Hepatocyte (in vitro differentiated cells): ENCODE measurements around the gene SLC25A48. TPM values are rescaled to one million over a fixed set of nuclear protein-coding genes. Genes with fewer than 3 reads are reported as not detected.

ENCODE experiments used
- DNase-seq: peaks from one replicate; pipeline ENCODE4 v3.0.0-alpha.2; 2016; ENCODE audit warnings: low spot score
- H2AFZ ChIP-seq: fragments of 200-600 bp; sonication (generic); 2 replicates; pipeline ENCODE4 v1.6.0; 2016; ENCODE audit warnings: antibody characterized with exemption, mild to moderate bottlenecking
- H3K27ac ChIP-seq: fragments of 200-600 bp; sonication (generic); 2 replicates; pipeline ENCODE4 v1.5.1; 2016; ENCODE audit warnings: mild to moderate bottlenecking
- H3K27me3 ChIP-seq: fragments of 200-600 bp; sonication (generic); 2 replicates; pipeline ENCODE4 v1.6.1; 2016
- H3K36me3 ChIP-seq: fragments of 200-600 bp; sonication (generic); replicated peaks from 2 replicates; pipeline ENCODE4 v1.5.1; 2016; ENCODE audit warnings: low read depth; ENCODE audit not compliant: insufficient read depth
- H3K4me1 ChIP-seq: fragments of 200-600 bp; sonication (generic); 2 replicates; pipeline ENCODE4 v1.5.1; 2016; ENCODE audit warnings: mild to moderate bottlenecking, moderate library complexity; ENCODE audit not compliant: insufficient read depth
- H3K4me2 ChIP-seq: fragments of 200-600 bp; sonication (generic); 2 replicates; pipeline ENCODE4 v1.6.0; 2016
- H3K4me3 ChIP-seq: fragments of 200-600 bp; sonication (generic); 2 replicates; pipeline ENCODE4 v1.5.1; 2016; ENCODE audit warnings: mild to moderate bottlenecking
- H3K79me2 ChIP-seq: fragments of 200-600 bp; sonication (generic); 2 replicates; pipeline ENCODE4 v1.6.0; 2017; ENCODE audit warnings: mild to moderate bottlenecking
- H3K9me2 ChIP-seq: fragments of 200-600 bp; sonication (generic); replicated peaks from 2 replicates; pipeline ENCODE4 v1.6.0; 2017; ENCODE audit warnings: mild to moderate bottlenecking; ENCODE audit not compliant: insufficient read depth
- H3K9me3 ChIP-seq: fragments of 200-600 bp; sonication (generic); 2 replicates; pipeline ENCODE4 v1.5.1; 2016; ENCODE audit warnings: low read depth, mild to moderate bottlenecking
- H4K20me1 ChIP-seq: fragments of 200-600 bp; sonication (generic); 2 replicates; pipeline ENCODE4 v1.6.0; 2016; ENCODE audit warnings: mild to moderate bottlenecking; ENCODE audit not compliant: insufficient read depth, poor library complexity, severe bottlenecking
- EZH2 ChIP-seq: fragments of 200-600 bp; sonication (generic); IDR thresholded peaks from 2 replicates; pipeline ENCODE4 v1.6.1; 2016; ENCODE audit warnings: antibody characterized with exemption, mild to moderate bottlenecking, borderline replicate concordance
- EZH2phosphoT487 ChIP-seq: fragments of 200-600 bp; sonication (generic); IDR thresholded peaks from one replicate; pipeline ENCODE4 v1.6.1; 2018; ENCODE audit warnings: antibody characterized with exemption, mild to moderate bottlenecking, low read depth, moderate library complexity; ENCODE audit not compliant: unreplicated experiment, severe bottlenecking
- WGBS: methylation state at CpG from one replicate; pipeline ENCODE4 v1.1.6; 2016; ENCODE audit warnings: low lambda C conversion rate; ENCODE audit errors: missing lambda C conversion rate; 5-methylcytosine and 5-hydroxymethylcytosine counted together
- polyA plus RNA-seq: library from polyadenylated mRNA; unstranded; fragments of >200 nt; fragmentation: Nextera tagmentation; extraction: Ambion mirVana; gene quantifications from 2 replicates; pipeline ENCODE4 v1.2.1, GENCODE V29; 2016
- total RNA-seq: library from RNA; depleted of rRNA; stranded (reverse); fragments of >200 nt; gene quantifications from 2 replicates; pipeline ENCODE4 v1.2.3, GENCODE V29; 2014
- TF ChIP-seq, protein P1 (sequence below): fragments of 200-600 bp; sonication (generic); IDR thresholded peaks from 2 replicates; pipeline ENCODE4 v1.5.1; 2016; ENCODE audit warnings: antibody characterized with exemption, mild to moderate bottlenecking; ENCODE audit not compliant: poor library complexity

SLC25A48 gene
- total and polyA plus RNA-seq, 2 experiments from 2014 or later, result 0.79 to 1.0 TPM

DNA sequence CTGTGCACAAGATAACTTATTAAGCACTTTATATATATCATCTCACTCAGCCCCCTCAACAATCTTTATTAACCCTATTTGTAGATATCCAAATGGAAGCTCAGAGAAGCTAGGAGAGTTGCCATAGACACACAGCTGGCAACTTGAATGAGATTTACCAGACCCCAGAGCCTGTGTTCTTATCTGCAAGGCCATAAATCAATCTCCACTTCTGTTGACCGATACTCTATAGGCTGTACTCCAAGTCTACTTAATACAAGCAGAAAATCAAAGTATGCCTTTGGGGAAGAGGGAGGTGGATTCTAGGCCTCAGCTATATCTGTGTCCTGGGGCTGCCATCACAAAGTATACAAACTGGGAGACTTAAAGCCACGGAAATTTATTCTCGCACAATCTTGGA is 67.2 kb downstream of the SLC25A48 start:
- no peaks in the 10 kb centered on the region for H3K79me2 ChIP-seq
- H3K4me1 ChIP-seq, result no peaks in the 10 kb centered on the region
- DNase-seq, result no peak
- H3K27me3 ChIP-seq, result peaks cover 33% of the 10 kb centered on the region
- WGBS, result 12% methylated on average over 3 of the region's 3 CpGs
- TF ChIP-seq EZH2, result no peak
- TF ChIP-seq, protein P1, sequence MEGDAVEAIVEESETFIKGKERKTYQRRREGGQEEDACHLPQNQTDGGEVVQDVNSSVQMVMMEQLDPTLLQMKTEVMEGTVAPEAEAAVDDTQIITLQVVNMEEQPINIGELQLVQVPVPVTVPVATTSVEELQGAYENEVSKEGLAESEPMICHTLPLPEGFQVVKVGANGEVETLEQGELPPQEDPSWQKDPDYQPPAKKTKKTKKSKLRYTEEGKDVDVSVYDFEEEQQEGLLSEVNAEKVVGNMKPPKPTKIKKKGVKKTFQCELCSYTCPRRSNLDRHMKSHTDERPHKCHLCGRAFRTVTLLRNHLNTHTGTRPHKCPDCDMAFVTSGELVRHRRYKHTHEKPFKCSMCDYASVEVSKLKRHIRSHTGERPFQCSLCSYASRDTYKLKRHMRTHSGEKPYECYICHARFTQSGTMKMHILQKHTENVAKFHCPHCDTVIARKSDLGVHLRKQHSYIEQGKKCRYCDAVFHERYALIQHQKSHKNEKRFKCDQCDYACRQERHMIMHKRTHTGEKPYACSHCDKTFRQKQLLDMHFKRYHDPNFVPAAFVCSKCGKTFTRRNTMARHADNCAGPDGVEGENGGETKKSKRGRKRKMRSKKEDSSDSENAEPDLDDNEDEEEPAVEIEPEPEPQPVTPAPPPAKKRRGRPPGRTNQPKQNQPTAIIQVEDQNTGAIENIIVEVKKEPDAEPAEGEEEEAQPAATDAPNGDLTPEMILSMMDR, result no peak
- no peak for TF ChIP-seq EZH2phosphoT487
- no peaks in the 10 kb centered on the region for H3K9me3 ChIP-seq
- no peaks in the 10 kb centered on the region for H3K9me2 ChIP-seq
- H3K36me3 ChIP-seq, result no peaks in the 10 kb centered on the region
- no peaks in the 10 kb centered on the region for H4K20me1 ChIP-seq
- H3K4me2 ChIP-seq, result no peak overlapping the region
- H3K27ac ChIP-seq, result no peak overlapping the region
- H3K4me3 ChIP-seq, result no peak overlapping the region
- H2AFZ ChIP-seq, result no peak overlapping the region

DNA sequence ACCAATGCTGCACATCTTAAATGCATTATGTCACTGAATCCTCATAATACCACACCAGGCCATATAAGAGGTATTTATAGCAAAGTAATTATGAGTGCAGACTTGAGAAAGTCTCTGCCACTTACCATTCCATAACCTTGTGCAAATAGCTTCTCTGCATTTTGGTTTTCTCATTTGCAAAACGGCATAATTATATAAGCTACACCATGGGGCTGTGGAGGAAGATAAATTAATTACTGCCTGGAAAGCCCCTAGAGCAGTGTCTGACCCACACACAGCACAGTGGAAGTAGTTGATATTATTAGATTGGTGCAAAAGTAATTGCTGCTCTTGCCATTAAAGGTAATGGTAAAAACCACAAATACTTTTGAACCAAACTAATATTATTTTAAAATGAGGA is 70.7 kb downstream of the SLC25A48 start:
- Histone ChIP-seq H3K27me3 (peaks cover 47% of the 10 kb centered on the region), H3K4me1 (no peaks in the 10 kb centered on the region), H3K27ac (no peak overlapping the region), H3K9me3 (no peaks in the 10 kb centered on the region), H2AFZ (no peak overlapping the region), H3K79me2 (no peaks in the 10 kb centered on the region), H3K36me3 (no peaks in the 10 kb centered on the region), H3K4me3 (no peak overlapping the region), H4K20me1 (no peaks in the 10 kb centered on the region), H3K9me2 (no peaks in the 10 kb centered on the region), H3K4me2 (no peak overlapping the region)
- DNase-seq, result no peak
- 82% methylated on average over 1 of the region's 1 CpG for WGBS
- TF ChIP-seq EZH2phosphoT487, result no peak
- TF ChIP-seq, protein P1, result no peak
- no peak for TF ChIP-seq EZH2

DNA sequence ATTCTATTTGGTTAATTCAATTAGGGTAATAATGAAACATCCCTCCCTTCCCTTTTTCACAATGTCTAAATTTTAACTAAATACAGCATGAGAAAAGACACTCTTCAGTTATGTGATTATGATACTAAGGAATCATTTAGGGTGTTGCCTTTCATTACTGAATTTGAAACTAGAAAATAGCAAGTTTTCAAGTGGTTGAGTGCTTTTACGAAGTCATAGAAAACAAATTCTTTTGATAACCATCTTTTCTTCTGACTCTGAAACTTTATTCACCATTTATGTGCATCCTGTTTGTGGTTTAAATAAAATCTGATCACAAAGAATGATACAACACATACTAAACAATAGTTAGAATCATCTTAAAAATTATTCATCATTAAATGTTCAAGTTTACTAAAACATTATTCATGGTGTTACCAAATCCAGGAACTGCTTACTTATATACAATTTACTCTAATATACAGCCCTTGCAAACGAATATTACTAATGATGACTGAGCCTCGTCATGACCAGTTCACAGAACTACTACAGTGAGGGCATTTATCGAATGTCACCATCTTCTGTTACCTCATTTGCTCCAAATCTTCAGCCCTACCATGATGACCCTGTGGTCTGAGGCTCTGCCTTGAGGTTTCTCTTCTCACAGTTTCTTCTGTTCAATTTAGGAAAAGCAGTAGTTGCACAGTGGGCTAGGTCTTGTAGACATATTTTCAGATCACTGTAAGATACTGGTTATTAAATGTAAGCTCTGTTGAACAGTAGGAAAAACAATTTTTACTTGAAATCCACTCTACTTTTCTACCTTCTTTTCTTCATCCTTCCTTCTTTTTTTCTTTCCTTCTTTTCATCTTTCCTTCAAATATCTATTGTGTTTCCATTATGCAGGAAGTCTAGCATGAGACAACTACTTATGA is 79.5 kb downstream of the SLC25A48 start:
- WGBS, result 71% methylated on average over 4 of the region's 4 CpGs
- peaks cover 60% of the 10 kb centered on the region for H3K27me3 ChIP-seq

More for the DNA sequence above, 79.5 kb downstream of the SLC25A48 start:
- no peaks in the 10 kb centered on the region for H4K20me1 ChIP-seq
- no peaks in the 10 kb centered on the region for H3K9me3 ChIP-seq
- no peak overlapping the region for H3K4me2 ChIP-seq
- no peaks in the 10 kb centered on the region for H3K79me2 ChIP-seq
- no peaks in the 10 kb centered on the region for H3K36me3 ChIP-seq
- no peaks in the 10 kb centered on the region for H3K9me2 ChIP-seq
- DNase-seq, result no peak
- no peak overlapping the region for H3K27ac ChIP-seq
- no peak overlapping the region for H3K4me3 ChIP-seq
- H2AFZ ChIP-seq, result no peak overlapping the region
- TF ChIP-seq, protein P1, result no peak
- TF ChIP-seq EZH2, result no peak
- TF ChIP-seq EZH2phosphoT487, result no peak
- no peaks in the 10 kb centered on the region for H3K4me1 ChIP-seq
